C4-2B (cell line): ENCODE measurements around the gene CST5.
"Not testable (repeated sequence)": the region's sequence is repeated elsewhere in the genome, so short reads cannot be mapped to it uniquely, and the experiment has no call there.

Experiments used
- H3K27ac ChIP-seq: fragments of 450-650 bp; 2 replicates; pipeline ENCODE4 v1.5.1; 2017
- CTCF ChIP-seq: fragments of 450-650 bp; conservative IDR thresholded peaks from 2 replicates; pipeline ENCODE4 v1.5.1; 2017; ENCODE audit warnings: mild to moderate bottlenecking
- ZFX ChIP-seq: fragments of 450-650 bp; IDR thresholded peaks from 2 replicates; pipeline ENCODE4 v1.6.1; 2017

Gene CST5

DNA sequence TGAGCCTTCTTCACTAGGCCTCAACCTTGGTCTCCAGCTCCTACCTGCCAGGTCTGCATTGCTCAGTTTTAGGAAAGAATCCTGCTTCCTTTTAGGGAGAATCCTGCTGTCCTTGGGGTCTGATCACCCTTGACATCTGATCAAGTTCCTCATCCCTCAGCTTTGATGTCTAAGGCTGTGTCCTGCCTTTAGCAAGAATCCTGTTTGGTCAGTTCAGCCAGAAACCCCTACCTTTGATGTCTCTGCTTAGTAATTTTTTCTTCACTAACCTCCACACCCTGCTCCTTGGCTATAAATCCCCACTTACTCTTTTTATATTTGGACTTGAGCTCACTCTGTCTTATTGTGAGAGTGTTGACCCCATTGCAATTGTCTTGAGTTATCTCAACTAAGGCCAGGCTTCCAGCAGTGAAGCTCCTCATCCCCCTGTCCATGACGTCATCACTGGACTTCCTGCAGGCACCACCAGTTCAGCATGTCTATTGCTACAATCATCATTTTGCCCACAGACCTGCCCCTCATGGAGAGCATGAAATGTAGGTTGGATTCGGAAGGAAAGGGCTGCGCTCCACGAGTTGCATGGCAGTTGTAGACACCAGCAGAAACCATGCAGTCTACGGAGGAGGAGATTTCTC is 4.7 kb upstream of the CST5 start:
- H3K27ac ChIP-seq: no peak overlapping the region

DNA sequence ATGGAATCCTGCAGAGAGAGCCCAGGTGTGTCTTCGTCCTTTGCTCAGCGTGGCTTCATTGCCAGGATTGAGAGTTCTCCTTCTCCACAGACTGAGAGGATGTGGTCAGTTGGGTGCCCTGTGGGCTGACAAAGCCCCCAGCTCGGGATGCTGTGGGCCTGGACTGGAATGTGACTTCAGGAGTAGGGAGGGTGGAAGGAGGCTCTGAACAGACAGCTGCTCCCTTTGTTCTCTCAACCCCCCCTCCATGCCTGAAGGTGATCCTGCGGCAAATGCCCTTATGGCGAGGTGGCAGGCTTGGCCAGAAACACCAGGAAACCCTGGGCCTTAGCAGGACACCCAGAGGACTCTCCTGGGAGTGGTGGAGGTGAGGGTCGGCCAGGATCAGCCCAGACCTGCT is 1.8 kb upstream of the CST5 start:
- TF ChIP-seq CTCF (no peak), ZFX (no peak)

More for the DNA sequence above, 4.7 kb upstream of the CST5 start:
- TF ChIP-seq ZFX: no peak
- TF ChIP-seq CTCF: no peak

DNA sequence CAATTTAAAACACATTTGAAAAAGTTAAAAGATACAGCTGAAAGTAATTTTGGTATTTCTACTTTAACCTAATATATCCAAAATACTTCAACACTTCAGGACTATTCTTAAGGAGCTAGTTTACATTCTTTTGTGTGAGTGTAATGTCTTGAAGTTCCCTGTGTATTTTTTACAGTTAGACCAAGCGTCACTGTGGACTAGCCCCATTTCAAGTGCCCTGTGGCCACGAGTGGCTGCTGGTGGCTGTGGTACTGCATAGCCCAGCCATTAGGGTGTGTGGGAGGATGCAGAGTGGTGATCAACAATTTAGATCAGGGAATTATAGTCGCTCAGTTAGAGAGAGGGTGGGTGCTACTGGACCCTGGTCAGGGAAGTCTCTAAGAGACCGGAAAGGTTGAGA is 869 bp upstream of the CST5 start:
- H3K27ac ChIP-seq: no peak overlapping the region
- TF ChIP-seq CTCF (no peak), ZFX (no peak)

More for the DNA sequence above, 1.8 kb upstream of the CST5 start:
- no peak overlapping the region for H3K27ac ChIP-seq

DNA sequence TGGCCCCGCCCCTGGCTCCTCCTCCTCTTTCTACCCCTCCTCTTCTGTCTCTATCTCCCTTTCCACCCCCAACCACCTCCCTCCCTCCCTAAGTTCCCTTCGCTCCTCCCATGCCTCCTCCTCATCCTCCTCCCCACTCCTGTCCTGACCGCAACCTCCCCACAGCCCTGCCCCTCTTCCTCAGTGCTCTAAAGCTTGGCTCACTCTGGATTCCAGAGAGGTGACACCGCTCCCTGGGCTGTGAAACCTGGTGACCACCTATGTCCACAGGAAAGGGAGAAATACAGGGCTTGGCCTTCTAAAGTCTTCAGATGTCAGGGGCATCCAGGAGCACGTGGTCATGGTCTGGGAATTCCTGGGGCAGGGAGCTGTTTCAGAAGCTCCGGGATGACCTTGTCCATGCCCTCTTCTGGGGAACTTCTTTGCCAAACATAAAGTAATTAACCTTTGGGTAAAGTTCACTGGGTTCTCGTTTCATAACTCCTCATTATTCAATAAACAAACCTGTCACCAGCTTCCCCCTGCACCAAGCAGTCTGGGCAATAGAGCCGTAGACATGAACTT is 345 bp upstream of the CST5 start:
- H3K27ac ChIP-seq: no peak overlapping the region
- TF ChIP-seq ZFX (no peak), CTCF (no peak)

GRCh38 chr20:23878787-23879186 is 761 bp downstream of the CST5 start:
- H3K27ac ChIP-seq: no peak overlapping the region
- TF ChIP-seq CTCF (no peak), ZFX (no peak)

GRCh38 chr20:23878016-23878542 is 1.5 kb downstream of the CST5 start:
- not testable (repeated sequence) for H3K27ac ChIP-seq

- H3K27ac ChIP-seq: no peak overlapping the region
- TF ChIP-seq ZFX (no peak), CTCF (no peak)
Measured at GRCh38 chr20:23877524-23877923, 2.0 kb downstream of the CST5 start.
